ENCODE measurements around the gene IL11RA.

- TF ChIP-seq CTCF (IDR thresholded peaks at IDR 0.05) (no peak), POLR2A (IDR thresholded peaks at IDR 0.05) (no peak)
Observed at GRCh38 chr9:34644766-34645314, 7.1 kb upstream of the IL11RA start.

Data from stomach (tissue), 4 donors.